ENCODE measurements around the gene IKZF4.

- TF ChIP-seq POLR2AphosphoS5 (IDR thresholded peaks at IDR 0.05; ENCODE audit: low read depth, low read length): no peak
- TF ChIP-seq TAF1 (IDR thresholded peaks at IDR 0.05; ENCODE audit: borderline replicate concordance, low read depth, low read length): no peak
Measured at GRCh38 chr12:56018356-56018755, 2.5 kb upstream of the IKZF4 start.
